Left renal pelvis (tissue), 4 donors: ENCODE measurements around the gene RCBTB2. TPM values are rescaled to one million over a fixed set of nuclear protein-coding genes. Genes with fewer than 3 reads are reported as not detected.

Experiments used
- DNase-seq, 4 donors: peaks; one replicate each; pipeline ENCODE4 v3.0.0-alpha.2; 2013; ENCODE audit warnings: low read depth in 4 of 4, low spot score in 3 of 4
- polyA plus RNA-seq, 4 donors: library from polyadenylated mRNA; unstranded; fragments of 120-200 nt; gene quantifications; one replicate each; pipeline ENCODE4 v1.2.1, GENCODE V29; 2013; ENCODE audit not compliant: insufficient read length in 4 of 4

Gene RCBTB2
- polyA plus RNA-seq, 4 donors: 58.2 to 73.7 (median 62.3) TPM

- DNase-seq: peak in 1 of 4 donors; percentile 58
These were observed 699 bp downstream of the RCBTB2 start for GRCh38 chr13:48532256-48532505.

GRCh38 chr13:48531416-48532255 is 1.2 kb downstream of the RCBTB2 start:
- DNase-seq: peak in 2 of 4 donors; percentile 27 to 64

GRCh38 chr13:48530833-48531232 is 2.0 kb downstream of the RCBTB2 start:
- no peak for DNase-seq

- no peak for DNase-seq
These were observed 4.2 kb downstream of the RCBTB2 start for GRCh38 chr13:48528720-48529119.

GRCh38 chr13:48527955-48528354 is 4.9 kb downstream of the RCBTB2 start:
- DNase-seq: no peak

GRCh38 chr13:48526286-48526685 is 6.6 kb downstream of the RCBTB2 start:
- no peak for DNase-seq

- DNase-seq: no peak
These were observed 14.8 kb downstream of the RCBTB2 start for GRCh38 chr13:48518083-48518482.

- no peak for DNase-seq
These were observed 17.1 kb downstream of the RCBTB2 start for GRCh38 chr13:48515732-48516131.

- DNase-seq: no peak
These were observed 18.1 kb downstream of the RCBTB2 start for GRCh38 chr13:48514793-48515192.

- DNase-seq: no peak
These were observed 21.2 kb downstream of the RCBTB2 start for GRCh38 chr13:48511621-48512230.

- no peak for DNase-seq
These were observed 22.2 kb downstream of the RCBTB2 start for GRCh38 chr13:48510698-48511097.

- DNase-seq: no peak
These were observed 24.9 kb downstream of the RCBTB2 start for GRCh38 chr13:48508011-48508410.

GRCh38 chr13:48507021-48507420 is 25.9 kb downstream of the RCBTB2 start:
- DNase-seq: no peak

GRCh38 chr13:48506092-48506701 is 26.7 kb downstream of the RCBTB2 start:
- no peak for DNase-seq

- DNase-seq: no peak
These were observed 27.2 kb downstream of the RCBTB2 start for GRCh38 chr13:48505597-48506091.

GRCh38 chr13:48505012-48505411 is 27.9 kb downstream of the RCBTB2 start:
- DNase-seq: no peak

GRCh38 chr13:48504606-48505005 is 28.3 kb downstream of the RCBTB2 start:
- DNase-seq: no peak

- no peak for DNase-seq
These were observed 30.1 kb downstream of the RCBTB2 start for GRCh38 chr13:48502601-48503319.

GRCh38 chr13:48501705-48502104 is 31.2 kb downstream of the RCBTB2 start:
- DNase-seq: no peak

- DNase-seq: no peak
These were observed 32.2 kb downstream of the RCBTB2 start for GRCh38 chr13:48500652-48501197.

GRCh38 chr13:48497669-48498068 is 35.2 kb downstream of the RCBTB2 start:
- no peak for DNase-seq
